Right lobe of liver (tissue), 6 donors: ENCODE results near the gene SNHG17. TPM values are rescaled to one million over a fixed set of nuclear protein-coding genes. Genes with fewer than 3 reads are reported as not detected.

Experiments
- ATAC-seq, 4 donors: fragments of 200-7000 bp; cut with Tn5 transposase; one replicate each; pipeline ENCODE4 v1.9.1; 2020; ENCODE audit warnings: mild to moderate bottlenecking in 4 of 4, moderate library complexity in 4 of 4
- DNase-seq, 3 donors: peaks; one replicate each; pipeline ENCODE4 v3.0.0-alpha.2; 2020
- H3K27ac ChIP-seq, 3 donors: fragments of 200-600 bp; one replicate each; pipeline ENCODE4 v1.8.0; 2022
- H3K27me3 ChIP-seq, 2 donors: fragments of 200-600 bp; one replicate each; pipeline ENCODE4 v1.8.0; 2022
- H3K36me3 ChIP-seq, 4 donors: fragments of 200-600 bp; sonication (generic) in 1 of 4; one replicate each; pipeline versions ENCODE4 v1.5.1 to v1.8.0; 2017 to 2022; ENCODE audit warnings: control low read depth in 1 of 4
- H3K4me1 ChIP-seq, 4 donors: fragments of 200-600 bp; sonication (generic) in 1 of 4; one replicate each; pipeline versions ENCODE4 v1.5.1 to v1.8.0; 2017 to 2022; ENCODE audit warnings: control low read depth in 1 of 4
- H3K4me3 ChIP-seq, 3 donors: fragments of 200-600 bp; one replicate each; pipeline ENCODE4 v1.8.0; 2022
- H3K9me3 ChIP-seq, 4 donors: fragments of 200-600 bp; sonication (generic) in 1 of 4; one replicate each; pipeline versions ENCODE4 v1.5.1 to v1.8.0; 2017 to 2022; ENCODE audit warnings: control low read depth in 1 of 4
- CTCF ChIP-seq, 4 donors: fragments of 200-600 bp in 3 of 4; fragments of 450-650 bp in 1 of 4; IDR thresholded peaks; one replicate each; pipeline versions ENCODE4 v1.5.1 to v1.8.0; 2016 to 2022; ENCODE audit warnings: antibody characterized with exemption in 4 of 4, mild to moderate bottlenecking in 2 of 4
- POLR2A ChIP-seq: fragments of 450-650 bp; IDR thresholded peaks from one replicate; pipeline ENCODE4 v1.6.1; 2017; ENCODE audit warnings: antibody characterized with exemption, mild to moderate bottlenecking
- WGBS: methylation state at CpG from one replicate; pipeline ENCODE4 v1.1.6; 2018; ENCODE audit warnings: low coverage, low lambda C conversion rate; ENCODE audit not compliant: insufficient coverage; ENCODE audit errors: missing lambda C conversion rate; 5-methylcytosine and 5-hydroxymethylcytosine counted together
- intact Hi-C, 2 donors: fragments of 100-400 bp; cut with DNase I; formaldehyde crosslinking; loops; one replicate each; pipeline versions ENCODE4 v1.11.2 to v1.14.1; 2022
- total RNA-seq, 6 experiments: library from RNA; depleted of rRNA in 2 of 6; stranded (reverse); fragments of >200 nt in 2 of 6; fragmentation: NEBNext Ultra II Directional in 3 of 6; extraction: Animal tissue kit (Norgen Biotek cat#: 25700) in 3 of 6; gene quantifications; one replicate each; pipeline versions ENCODE4 v1.1.0 to v1.2.4, GENCODE V29; 2016 to 2023
- donor health status: DM: no; HTN: yes; CAD: no.
- donor health status: DM: no; HTN: no; CAD: no.
- donor health status: DM: no; HTN: no; CAD: no.
- donor health status: DM: no; HTN: yes; CAD: no.
- donor health status: DM: no; HTN: yes; CAD: no.

SNHG17 gene
- total RNA-seq, 6 experiments from 2014 or later, result 2.5 to 21.8 (median 8.5) TPM

GRCh38 chr20:38449046-38449445 is 13.9 kb upstream of the SNHG17 start:
- ATAC-seq, result no peak
- Histone ChIP-seq H3K27ac (no peak overlapping the region), H3K4me3 (no peak overlapping the region), H3K27me3 (no peaks in the 10 kb centered on the region), H3K36me3 (peaks cover 0 to 21% (median under 1%) of the 10 kb centered on the region in 4 donors), H3K9me3 (no peaks in the 10 kb centered on the region), H3K4me1 (peaks cover 0 to 17% (median 7%) of the 10 kb centered on the region in 4 donors)
- DNase-seq, result no peak
- intact Hi-C loops, result no loop called here
- no peak for TF ChIP-seq CTCF (IDR thresholded peaks at IDR 0.05)
- TF ChIP-seq POLR2A, result no peak
- WGBS, result 76% methylated on average over 3 of the region's 3 CpGs

- Histone ChIP-seq H3K4me1 (peaks cover 0 to 17% (median 7%) of the 10 kb centered on the region in 4 donors), H3K27ac (peak overlapping the region; percentile 32 to 51 (median 43)), H3K27me3 (no peaks in the 10 kb centered on the region), H3K9me3 (no peaks in the 10 kb centered on the region), H3K36me3 (peaks cover 0 to 21% (median under 1%) of the 10 kb centered on the region in 4 donors), H3K4me3 (peak overlapping the region; percentile 14 to 95 (median 95))
- intact Hi-C loops, result no loop called here
- peak; percentile 49 for TF ChIP-seq POLR2A
- peak in 1 of 4 donors; percentile 10 for TF ChIP-seq CTCF (IDR thresholded peaks at IDR 0.05)
- DNase-seq (peak in 2 of 3 donors; percentile 43 to 57), ATAC-seq (peak; percentile 64 to 75 (median 71))
- 40% methylated on average over 10 of the region's 10 CpGs for WGBS
Observed at GRCh38 chr20:38447931-38448675, 13.0 kb upstream of the SNHG17 start.

- H3K4me1 ChIP-seq, result peaks cover 0 to 17% (median 7%) of the 10 kb centered on the region in 4 donors
- H3K27ac ChIP-seq, result peak overlapping the region; percentile 66 to 82 (median 73)
- H3K36me3 ChIP-seq, result peaks cover 0 to 21% (median under 1%) of the 10 kb centered on the region in 4 donors
- TF ChIP-seq POLR2A (no peak), CTCF (IDR thresholded peaks at IDR 0.05) (no peak)
- no peaks in the 10 kb centered on the region for H3K9me3 ChIP-seq
- H3K4me3 ChIP-seq, result peak overlapping the region; percentile 67 to 95 (median 95)
- no peaks in the 10 kb centered on the region for H3K27me3 ChIP-seq
- intact Hi-C loops, result no loop called here
- peak in 1 of 4 donors; percentile 4 for ATAC-seq
- DNase-seq, result no peak
- 26% methylated on average over 7 of the region's 12 CpGs for WGBS
Observed at GRCh38 chr20:38447251-38447661, 12.1 kb upstream of the SNHG17 start.

- peak; percentile 97 to 99 (median 98) for TF ChIP-seq CTCF (IDR thresholded peaks at IDR 0.05)
- TF ChIP-seq POLR2A, result peak; percentile 84
- WGBS, result 5% methylated on average over 13 of the region's 56 CpGs
- H3K36me3 ChIP-seq, result peaks cover 0 to 21% (median under 1%) of the 10 kb centered on the region in 4 donors
- ATAC-seq (peak; percentile 85 to 97 (median 90)), DNase-seq (peak; percentile 91 to 92 (median 92))
- H3K27ac ChIP-seq, result peak overlapping the region; percentile 66 to 82 (median 73)
- H3K27me3 ChIP-seq, result no peaks in the 10 kb centered on the region
- peak overlapping the region; percentile 67 to 95 (median 95) for H3K4me3 ChIP-seq
- intact Hi-C loops, result no loop called here
- H3K9me3 ChIP-seq, result no peaks in the 10 kb centered on the region
- peaks cover 0 to 17% (median 7%) of the 10 kb centered on the region in 4 donors for H3K4me1 ChIP-seq
Observed at GRCh38 chr20:38446441-38447209, 11.5 kb upstream of the SNHG17 start.
